SU-DHL-6 (cell line): ENCODE data around the gene SORBS2.

Experiments
- H2AFZ ChIP-seq: fragments of 200-600 bp; sonication (generic); 2 replicates; pipeline ENCODE4 v1.6.1; 2014; ENCODE audit warnings: low read depth, mild to moderate bottlenecking, moderate library complexity, mixed read lengths, antibody characterized with exemption, low read length; ENCODE audit not compliant: severe bottlenecking
- H3F3A ChIP-seq: fragments of 200-600 bp; shearing (Covaris generic); 2 replicates; pipeline ENCODE4 v1.6.0; 2016; ENCODE audit warnings: antibody characterized with exemption, mild to moderate bottlenecking; ENCODE audit not compliant: insufficient read depth
- H3K27ac ChIP-seq: fragments of 200-600 bp; sonication (generic); 2 replicates; pipeline ENCODE4 v1.5.1; 2016; ENCODE audit warnings: low read depth, mild to moderate bottlenecking, low read length, moderate library complexity, mixed read lengths
- H3K27me3 ChIP-seq: fragments of 200-600 bp; sonication (generic), shearing (Covaris generic); 2 replicates; pipeline ENCODE4 v1.6.0; 2014; ENCODE audit warnings: mild to moderate bottlenecking, low read length
- H3K36me3 ChIP-seq: fragments of 200-600 bp; sonication (generic); 2 replicates; pipeline ENCODE4 v1.6.1; 2014; ENCODE audit warnings: mild to moderate bottlenecking, low read length, mixed read lengths
- H3K4me2 ChIP-seq: fragments of 300-600, 200-600 bp; shearing (Covaris generic), sonication (generic); 2 replicates; pipeline ENCODE4 v1.6.0; 2014; ENCODE audit warnings: low read length, low read depth, mild to moderate bottlenecking; ENCODE audit not compliant: poor library complexity, severe bottlenecking
- H3K4me3 ChIP-seq: fragments of 200-600 bp; sonication (generic); 2 replicates; pipeline ENCODE4 v1.5.1; 2014; ENCODE audit warnings: antibody characterized with exemption, low read length, mild to moderate bottlenecking, mixed read lengths; ENCODE audit not compliant: insufficient read depth, poor library complexity, severe bottlenecking
- H3K79me2 ChIP-seq: fragments of 200-600 bp; sonication (generic); 2 replicates; pipeline ENCODE4 v1.6.1; 2014; ENCODE audit warnings: mild to moderate bottlenecking, low read length, moderate library complexity; ENCODE audit not compliant: insufficient read depth
- H3K9ac ChIP-seq: fragments of 200-600 bp; sonication (generic); 2 replicates; pipeline ENCODE4 v1.7.0; 2014; ENCODE audit warnings: mild to moderate bottlenecking, low read length
- H3K9me2 ChIP-seq: fragments of 200-600 bp; sonication (generic); replicated peaks from 2 replicates; pipeline ENCODE4 v1.6.1; 2014; ENCODE audit warnings: low read length; ENCODE audit not compliant: insufficient read depth
- H3K9me3 ChIP-seq: fragments of 200-600 bp; sonication (generic); 2 replicates; pipeline ENCODE4 v1.6.1; 2014; ENCODE audit warnings: low read length, mixed read lengths; ENCODE audit not compliant: insufficient read depth
- H4K20me1 ChIP-seq: fragments of 200-600 bp; sonication (generic); 2 replicates; pipeline ENCODE4 v1.6.1; 2014; ENCODE audit warnings: low read depth, mild to moderate bottlenecking, antibody characterized with exemption, low read length, moderate library complexity, mixed read lengths
- CTCF ChIP-seq: fragments of 200-600 bp; sonication (generic); IDR thresholded peaks from one replicate; pipeline ENCODE4 v1.5.1; 2017; ENCODE audit warnings: antibody characterized with exemption, mild to moderate bottlenecking, low read length, moderate library complexity; ENCODE audit not compliant: insufficient read depth, poor library complexity, severe bottlenecking
- EZH2phosphoT487 ChIP-seq: fragments of 200-600 bp; sonication (generic), shearing (Covaris generic); conservative IDR thresholded peaks from 2 replicates; pipeline ENCODE4 v1.6.1; 2018; ENCODE audit warnings: mild to moderate bottlenecking, antibody characterized with exemption, low read length, moderate library complexity, mixed read lengths

The SORBS2 gene

GRCh38 chr4:185837415-185838103 is 25.6 kb upstream of the SORBS2 start:
- Histone ChIP-seq H3F3A (no peaks in the 10 kb centered on the region), H3K9me2 (no peaks in the 10 kb centered on the region), H3K27ac (no peak overlapping the region), H3K4me2 (no peak overlapping the region), H3K36me3 (no peaks in the 10 kb centered on the region), H3K27me3 (no peaks in the 10 kb centered on the region), H3K9me3 (no peaks in the 10 kb centered on the region), H3K79me2 (no peaks in the 10 kb centered on the region), H3K4me3 (no peak overlapping the region), H2AFZ (no peak overlapping the region), H4K20me1 (no peaks in the 10 kb centered on the region), H3K9ac (no peak overlapping the region)
- TF ChIP-seq CTCF (no peak), EZH2phosphoT487 (no peak)

- no peak overlapping the region for H2AFZ ChIP-seq
- no peaks in the 10 kb centered on the region for H3K9me2 ChIP-seq
- no peak overlapping the region for H3K27ac ChIP-seq
- no peaks in the 10 kb centered on the region for H3K9me3 ChIP-seq
- H3K4me3 ChIP-seq, result no peak overlapping the region
- H4K20me1 ChIP-seq, result no peaks in the 10 kb centered on the region
- no peaks in the 10 kb centered on the region for H3F3A ChIP-seq
- H3K4me2 ChIP-seq, result no peak overlapping the region
- H3K9ac ChIP-seq, result no peak overlapping the region
- TF ChIP-seq CTCF (no peak), EZH2phosphoT487 (no peak)
- H3K27me3 ChIP-seq, result no peaks in the 10 kb centered on the region
- no peaks in the 10 kb centered on the region for H3K36me3 ChIP-seq
- H3K79me2 ChIP-seq, result no peaks in the 10 kb centered on the region
These were observed 24.5 kb upstream of the SORBS2 start for GRCh38 chr4:185836241-185837084.

- Histone ChIP-seq H3K4me2 (no peak overlapping the region), H3K9me2 (no peaks in the 10 kb centered on the region)
- no peak for TF ChIP-seq CTCF
These were observed 23.8 kb upstream of the SORBS2 start for GRCh38 chr4:185835814-185836213.

More at GRCh38 chr4:185835814-185836213, 23.8 kb upstream of the SORBS2 start:
- Histone ChIP-seq H3F3A (no peaks in the 10 kb centered on the region), H3K4me3 (no peak overlapping the region), H3K9me3 (no peaks in the 10 kb centered on the region), H2AFZ (no peak overlapping the region), H3K27ac (no peak overlapping the region), H3K27me3 (no peaks in the 10 kb centered on the region), H4K20me1 (no peaks in the 10 kb centered on the region), H3K79me2 (no peaks in the 10 kb centered on the region), H3K36me3 (no peaks in the 10 kb centered on the region), H3K9ac (no peak overlapping the region)
